GM10847 (cell line): ENCODE measurements around the gene MICAL2.

Experiments used
- POLR2A ChIP-seq: IDR thresholded peaks from 2 replicates; pipeline ENCODE4 v1.6.1; 2011; ENCODE audit not compliant: insufficient read length; ENCODE audit errors: extremely low read depth

The MICAL2 gene

DNA sequence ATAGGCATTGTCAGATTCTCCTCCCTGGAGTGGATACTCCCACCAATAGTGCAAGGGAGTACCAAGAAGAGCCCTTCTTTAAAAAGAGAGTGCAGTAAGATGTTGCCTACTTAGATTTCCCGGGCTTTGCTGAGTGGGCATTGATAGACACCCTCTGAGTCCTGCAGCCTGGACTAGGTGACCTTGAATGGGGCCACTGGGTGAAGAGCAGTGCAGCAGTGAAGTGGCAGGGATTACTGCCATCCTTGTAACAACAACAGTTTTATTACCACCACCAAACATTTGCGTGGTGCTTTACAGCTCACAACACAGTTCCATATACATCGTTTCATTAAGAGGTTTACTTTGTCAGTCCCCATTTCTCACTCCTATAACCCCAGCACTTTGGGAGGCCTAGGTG lies 59.4 kb downstream of the MICAL2 start:
- TF ChIP-seq POLR2A = no peak

DNA sequence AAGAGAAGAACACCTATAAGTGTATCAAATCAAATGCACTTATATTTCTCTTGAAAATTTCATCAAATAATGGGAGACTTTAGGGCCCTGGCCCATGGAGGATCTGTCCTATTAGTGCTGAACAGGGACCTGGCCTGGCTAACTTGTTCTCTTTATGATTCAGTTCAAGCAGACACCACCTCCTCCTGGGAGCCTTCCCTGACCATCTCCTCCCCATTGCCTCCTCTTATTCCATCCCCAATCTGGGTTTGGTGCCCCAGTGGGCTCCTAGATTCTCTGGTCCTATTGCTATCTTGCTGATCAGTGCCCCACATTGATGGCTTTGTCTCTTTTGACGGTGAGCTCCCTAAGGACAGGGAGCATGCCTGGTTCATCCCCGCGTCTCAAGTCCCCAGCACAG lies 60.1 kb downstream of the MICAL2 start:
- TF ChIP-seq POLR2A = no peak

DNA sequence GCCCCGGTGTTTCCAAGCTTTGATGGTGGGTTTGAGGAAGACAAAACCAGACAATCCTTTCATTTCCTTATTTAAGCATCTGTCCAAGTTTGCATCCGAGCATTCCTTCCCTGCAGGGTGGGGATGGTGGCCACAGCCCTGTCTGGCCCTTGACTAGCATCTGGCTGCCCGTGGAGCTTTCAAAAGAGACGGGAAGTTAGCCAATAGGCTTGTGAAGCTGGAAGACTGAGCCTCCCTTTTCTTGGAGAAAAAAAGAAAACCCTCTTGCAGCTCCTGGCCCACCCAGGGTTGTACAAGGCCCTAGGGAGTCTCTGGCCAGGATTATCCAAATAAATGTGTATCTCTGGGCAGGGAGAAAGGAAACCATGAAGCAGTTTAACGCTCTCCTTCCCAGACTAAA lies 60.6 kb downstream of the MICAL2 start:
- no peak for TF ChIP-seq POLR2A

DNA sequence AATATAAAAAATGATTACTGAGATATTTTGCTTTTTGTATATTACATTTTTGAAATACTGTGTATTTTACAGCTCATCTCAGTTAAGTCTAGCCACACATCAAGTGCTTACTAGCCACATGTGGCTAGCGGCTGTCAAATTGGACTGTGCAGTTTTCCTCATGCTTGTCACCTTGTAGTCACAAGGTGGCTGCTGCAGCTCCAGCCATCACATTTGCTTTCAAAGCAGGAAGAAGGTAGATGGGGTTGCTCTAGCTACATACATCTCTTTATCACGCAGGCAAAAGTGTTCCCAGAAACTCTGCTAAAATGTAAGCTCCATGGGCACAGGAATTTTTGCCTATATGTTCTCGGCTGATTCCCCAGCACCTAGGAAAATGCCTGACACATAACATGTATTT lies 61.5 kb downstream of the MICAL2 start:
- TF ChIP-seq POLR2A = no peak

DNA sequence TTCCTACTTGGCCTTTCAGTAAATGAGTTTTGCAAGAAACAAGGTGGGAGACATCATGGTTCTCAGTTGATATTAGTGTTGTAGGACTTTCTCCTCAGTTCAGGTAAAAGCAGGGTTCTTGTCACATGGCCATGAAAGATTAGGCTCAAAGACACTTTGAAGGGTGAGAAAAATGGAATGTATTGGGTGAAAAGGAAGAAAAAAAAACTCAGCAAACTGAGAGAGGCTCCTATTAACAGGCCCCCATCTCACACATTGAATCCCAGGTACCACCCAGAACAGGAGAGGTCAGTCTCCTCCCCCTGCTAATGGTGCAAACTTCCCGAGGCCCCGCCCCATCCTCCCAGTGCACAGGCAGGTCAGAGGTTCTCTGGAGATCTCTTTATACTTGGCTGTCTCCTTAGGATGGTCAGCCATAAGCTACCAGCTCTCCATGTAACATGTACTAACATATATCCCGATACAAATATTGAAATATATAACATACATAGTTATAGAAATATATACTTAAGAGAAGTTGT lies 62.2 kb downstream of the MICAL2 start:
- no peak for TF ChIP-seq POLR2A

DNA sequence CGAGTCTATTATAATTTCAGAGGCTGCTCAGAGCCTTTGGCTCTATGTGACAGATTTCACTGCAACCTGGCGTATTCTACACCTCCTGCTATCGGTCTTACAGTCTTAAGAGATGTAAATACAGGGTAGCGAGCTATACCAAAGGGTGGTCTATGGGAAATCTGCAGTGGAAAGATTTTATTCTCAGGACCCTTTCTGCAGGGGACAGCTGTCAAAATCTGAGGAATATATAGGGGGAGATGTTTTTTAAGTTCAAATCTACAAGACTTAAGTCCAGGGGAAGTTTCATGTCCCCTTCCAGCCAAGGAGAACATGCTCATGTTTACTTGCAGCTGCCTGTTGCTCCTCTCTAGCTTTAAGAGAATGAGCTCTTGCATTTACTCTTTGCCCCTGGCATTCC lies 62.7 kb downstream of the MICAL2 start:
- TF ChIP-seq POLR2A = no peak

DNA sequence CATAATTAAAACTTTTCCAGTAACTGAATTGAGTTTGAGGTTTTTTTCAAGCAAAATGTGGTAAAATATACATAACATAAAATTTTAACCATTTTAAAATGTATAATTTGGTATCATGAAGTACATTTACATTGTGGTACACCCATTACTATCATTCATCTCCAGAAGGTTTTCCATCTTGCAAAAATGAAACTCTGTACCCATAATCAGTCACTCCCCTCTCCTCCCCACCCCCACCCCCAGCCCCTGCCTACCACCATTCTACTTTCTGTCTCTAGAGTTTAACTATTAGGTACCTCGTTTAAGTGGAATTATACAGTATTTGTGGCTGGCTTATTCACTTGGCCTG lies 63.7 kb downstream of the MICAL2 start:
- TF ChIP-seq POLR2A = no peak

DNA sequence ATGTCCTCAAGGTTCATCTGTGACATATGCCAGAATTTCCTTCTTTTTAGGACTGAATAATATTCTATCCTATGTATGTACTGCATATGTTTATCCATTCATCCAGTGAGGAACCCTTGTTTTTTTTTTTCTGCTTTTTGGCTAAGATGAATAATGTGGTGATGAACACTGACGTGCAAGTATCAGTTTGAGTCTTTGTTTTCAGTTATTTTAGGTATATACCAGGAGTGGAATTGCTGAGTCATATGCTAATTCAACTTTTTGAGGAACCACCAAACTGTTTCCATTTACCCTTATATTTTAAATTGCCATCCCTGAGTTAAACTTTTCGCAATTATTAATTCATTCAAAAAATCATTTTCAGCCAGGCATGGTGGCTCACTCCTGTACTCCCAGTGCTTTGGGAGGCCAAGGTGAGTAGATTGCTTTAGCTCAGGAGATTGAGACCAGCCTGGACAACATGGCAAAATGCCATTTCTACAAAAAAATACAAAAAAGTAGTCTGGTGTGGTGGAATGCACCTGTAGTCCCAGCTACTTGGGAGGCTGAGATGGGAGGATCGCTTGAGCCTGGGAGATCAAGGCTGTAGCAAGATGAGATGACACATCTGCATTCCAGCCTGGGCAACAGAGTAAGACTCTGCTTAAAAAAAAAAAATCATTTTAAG lies 64.2 kb downstream of the MICAL2 start:
- TF ChIP-seq POLR2A = no peak

DNA sequence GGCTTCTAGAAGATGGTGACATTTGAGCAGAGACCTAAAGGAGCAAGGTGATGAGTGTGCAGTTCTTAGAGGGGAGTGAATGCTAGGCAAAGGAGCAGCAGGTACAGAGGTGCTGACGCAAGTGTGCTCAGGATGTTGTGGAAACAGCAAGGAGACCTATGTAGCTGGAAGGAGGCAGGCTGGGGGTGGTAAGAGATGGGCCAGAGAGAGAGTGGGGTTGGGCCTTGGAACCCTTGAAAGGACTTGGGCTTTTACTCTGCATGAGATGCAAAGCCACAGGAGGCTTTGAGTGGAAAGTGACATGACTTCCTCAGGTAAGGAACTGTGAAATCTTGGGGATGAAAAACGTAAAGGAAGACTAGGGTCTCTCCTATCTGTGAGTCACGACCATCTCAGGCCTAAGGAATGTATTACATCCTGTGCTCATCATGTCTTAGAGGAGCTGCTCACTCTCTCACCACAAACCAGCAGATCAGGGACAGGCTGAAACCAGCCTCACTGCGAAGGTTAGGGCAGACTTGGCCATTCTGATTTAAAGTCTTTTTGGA lies 65.4 kb downstream of the MICAL2 start:
- no peak for TF ChIP-seq POLR2A

DNA sequence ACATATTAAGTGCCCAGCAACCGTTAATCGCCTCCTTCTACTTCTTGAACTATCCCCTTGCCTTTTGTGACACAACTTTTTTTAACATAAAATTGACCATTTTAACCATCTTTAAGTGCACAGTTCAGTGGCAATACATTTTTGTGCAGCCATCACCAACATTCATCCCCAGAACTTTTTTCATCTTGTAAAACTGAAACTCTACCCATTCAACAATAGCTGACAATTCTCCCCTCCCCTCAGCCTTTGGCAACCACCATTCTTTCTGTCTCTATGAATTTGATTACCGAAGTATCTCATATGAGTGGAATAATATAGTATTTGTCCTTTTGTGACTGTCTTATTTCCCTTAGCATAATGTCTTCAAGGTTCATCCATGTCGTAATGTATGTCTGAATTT lies 66.0 kb downstream of the MICAL2 start:
- TF ChIP-seq POLR2A = no peak

DNA sequence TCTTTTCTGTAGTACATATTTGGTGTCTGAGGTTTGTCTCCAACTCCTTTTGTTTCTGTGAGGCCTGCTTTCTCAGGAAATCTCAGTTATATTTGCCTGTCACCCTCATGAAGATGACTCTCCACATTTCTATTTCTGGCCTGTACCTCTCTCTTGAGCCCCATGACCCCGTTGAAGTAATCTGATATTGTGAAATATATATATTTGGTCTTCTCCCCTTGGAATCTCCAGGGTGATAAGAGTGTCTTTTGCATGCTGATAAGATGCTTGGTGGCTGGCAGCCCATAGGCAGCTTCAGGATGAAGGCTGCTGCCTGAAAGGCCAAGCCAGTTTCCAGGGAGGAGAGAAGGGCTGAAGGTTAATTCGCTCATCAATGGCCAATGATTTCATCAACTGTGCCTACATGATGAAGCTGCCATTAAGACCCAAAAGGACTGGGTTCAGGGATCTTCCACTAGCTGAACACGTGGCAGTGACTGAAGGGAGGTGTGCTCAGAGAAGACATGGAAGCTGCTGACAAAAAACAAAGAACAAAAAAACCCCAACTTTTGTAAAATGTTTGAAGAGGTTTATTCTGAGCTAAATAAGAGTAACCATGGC lies 67.4 kb downstream of the MICAL2 start:
- TF ChIP-seq POLR2A = no peak

DNA sequence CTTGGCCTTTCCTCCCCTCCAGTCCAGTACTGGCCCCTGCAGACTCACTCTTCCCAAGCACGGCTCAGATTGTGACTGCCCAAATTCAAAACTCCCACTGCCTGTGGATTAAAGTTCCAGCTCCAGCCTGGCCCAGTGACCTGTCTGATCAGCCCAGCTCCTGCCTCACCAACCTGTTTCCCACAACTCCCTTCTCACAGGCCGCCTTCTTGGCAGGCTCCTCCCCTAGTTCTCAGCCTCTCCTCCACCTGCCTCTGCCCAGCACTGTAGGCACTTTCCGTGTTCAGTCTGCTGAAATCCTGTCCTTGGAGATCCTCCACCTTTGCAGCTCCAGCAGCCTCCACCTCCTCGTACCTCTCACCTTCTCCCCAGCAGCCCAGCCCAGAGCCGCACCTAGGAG lies 68.6 kb downstream of the MICAL2 start:
- TF ChIP-seq POLR2A = no peak

DNA sequence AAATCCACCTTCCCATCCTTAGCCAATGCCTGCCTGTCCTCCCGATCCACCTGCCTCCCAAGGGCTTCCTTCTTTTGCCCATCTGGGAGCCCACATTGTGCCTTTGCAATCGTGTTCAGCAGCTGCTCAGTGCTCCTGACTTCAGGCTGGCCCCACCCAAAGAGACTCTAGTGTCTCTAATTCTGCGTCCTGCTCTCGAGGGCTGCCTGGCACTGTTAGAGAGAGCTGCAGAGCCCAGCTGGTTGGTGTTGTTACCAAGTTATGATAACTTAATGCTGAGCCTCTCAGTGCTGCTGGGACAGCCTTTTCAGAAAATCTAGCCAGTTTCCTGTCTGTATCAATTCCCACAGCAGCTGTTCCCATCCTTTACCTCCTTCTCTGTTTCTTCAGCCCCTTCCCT lies 69.1 kb downstream of the MICAL2 start:
- TF ChIP-seq POLR2A = no peak

DNA sequence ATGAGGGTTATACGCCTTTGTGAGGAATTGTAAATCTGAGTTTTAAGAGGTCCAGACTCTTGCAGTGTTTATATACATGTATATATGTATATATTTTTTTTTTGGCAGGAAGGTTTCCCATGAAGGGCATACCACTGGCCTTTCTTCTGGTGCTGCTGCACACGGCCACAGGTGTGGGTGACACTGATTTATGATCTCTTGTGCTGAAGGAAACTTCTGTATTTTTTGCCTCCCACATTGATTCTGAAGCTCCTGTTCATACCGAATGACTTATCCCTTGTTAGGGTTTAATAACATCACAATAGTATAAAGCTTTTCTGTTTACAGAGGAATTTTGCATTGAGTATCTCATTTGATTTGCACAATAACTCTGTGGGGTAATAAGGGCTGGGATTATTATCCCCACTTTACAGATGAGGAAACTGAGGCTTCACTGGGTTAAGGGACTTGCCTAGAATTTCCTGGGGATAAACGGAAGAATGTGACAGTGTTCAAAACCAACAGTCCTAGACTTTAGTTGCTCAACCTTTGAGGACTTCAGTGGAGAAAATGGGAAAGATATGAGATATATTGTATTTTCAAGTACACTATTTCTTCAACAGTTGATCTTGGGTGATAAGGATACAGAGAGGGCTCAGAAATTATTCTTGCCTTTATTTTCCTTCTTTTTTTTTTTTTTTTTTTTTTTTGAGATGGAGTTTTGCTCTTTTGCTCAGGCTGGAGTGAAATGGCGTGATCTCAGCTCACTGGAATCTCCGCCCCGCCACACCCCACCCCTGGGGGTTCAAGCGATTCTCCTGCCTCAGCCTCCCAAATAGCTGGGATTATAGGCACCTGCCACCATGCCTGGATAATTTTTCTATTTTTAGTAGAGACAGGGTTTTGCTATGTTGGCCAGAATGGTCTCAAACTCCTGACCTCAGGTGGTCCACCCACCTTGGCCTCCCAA lies 70.1 kb downstream of the MICAL2 start:
- no peak for TF ChIP-seq POLR2A

DNA sequence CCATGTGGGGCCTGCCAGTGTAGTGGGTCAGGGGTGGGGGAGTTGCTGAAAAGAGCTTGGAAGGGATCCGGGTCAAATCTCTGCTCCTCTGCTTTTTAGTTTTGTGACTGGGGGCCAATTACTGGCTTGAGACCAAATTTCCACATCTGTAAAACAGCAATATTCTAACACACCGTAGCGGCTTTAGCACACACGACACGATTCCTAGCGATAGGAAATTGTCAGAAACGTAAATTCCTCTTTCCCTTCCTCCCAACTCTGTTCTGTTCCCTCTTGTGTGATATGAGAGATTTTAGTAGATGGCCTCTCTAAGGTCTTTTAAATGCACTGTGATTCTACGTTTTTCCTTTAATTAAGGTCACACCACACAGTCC lies 71.9 kb downstream of the MICAL2 start:
- no peak for TF ChIP-seq POLR2A
